Measurements from ENCODE around the gene DHDH. TPM values are rescaled to one million over a fixed set of nuclear protein-coding genes. Genes with fewer than 3 reads are reported as not detected.

DHDH gene
- total RNA-seq, 4 donors from 2014 or later, result 0.95 to 2.9 TPM; not detected in 2

- no peak overlapping the region for H3K27ac ChIP-seq
- H3K36me3 ChIP-seq, result peaks cover 10 to 100% (median 58%) of the 10 kb centered on the region in 3 donors
- H3K4me3 ChIP-seq, result no peak overlapping the region
- H3K27me3 ChIP-seq, result no peaks in the 10 kb centered on the region
- H3K4me1 ChIP-seq, result no peaks in the 10 kb centered on the region
- intact Hi-C loops (cut with DNase I), result no loop called here
- DNase-seq, result no peak
- H3K9me3 ChIP-seq, result no peaks in the 10 kb centered on the region
- TF ChIP-seq, protein P1, sequence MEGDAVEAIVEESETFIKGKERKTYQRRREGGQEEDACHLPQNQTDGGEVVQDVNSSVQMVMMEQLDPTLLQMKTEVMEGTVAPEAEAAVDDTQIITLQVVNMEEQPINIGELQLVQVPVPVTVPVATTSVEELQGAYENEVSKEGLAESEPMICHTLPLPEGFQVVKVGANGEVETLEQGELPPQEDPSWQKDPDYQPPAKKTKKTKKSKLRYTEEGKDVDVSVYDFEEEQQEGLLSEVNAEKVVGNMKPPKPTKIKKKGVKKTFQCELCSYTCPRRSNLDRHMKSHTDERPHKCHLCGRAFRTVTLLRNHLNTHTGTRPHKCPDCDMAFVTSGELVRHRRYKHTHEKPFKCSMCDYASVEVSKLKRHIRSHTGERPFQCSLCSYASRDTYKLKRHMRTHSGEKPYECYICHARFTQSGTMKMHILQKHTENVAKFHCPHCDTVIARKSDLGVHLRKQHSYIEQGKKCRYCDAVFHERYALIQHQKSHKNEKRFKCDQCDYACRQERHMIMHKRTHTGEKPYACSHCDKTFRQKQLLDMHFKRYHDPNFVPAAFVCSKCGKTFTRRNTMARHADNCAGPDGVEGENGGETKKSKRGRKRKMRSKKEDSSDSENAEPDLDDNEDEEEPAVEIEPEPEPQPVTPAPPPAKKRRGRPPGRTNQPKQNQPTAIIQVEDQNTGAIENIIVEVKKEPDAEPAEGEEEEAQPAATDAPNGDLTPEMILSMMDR (IDR thresholded peaks at IDR 0.05), result no peak
- no peak for TF ChIP-seq POLR2A (IDR thresholded peaks at IDR 0.05)
- WGBS, 2 donors, result 69 to 84% methylated on average over 2 of the region's 2 CpGs
These were observed 22.7 kb upstream of the DHDH start for GRCh38 chr19:48910803-48911202.

DNA sequence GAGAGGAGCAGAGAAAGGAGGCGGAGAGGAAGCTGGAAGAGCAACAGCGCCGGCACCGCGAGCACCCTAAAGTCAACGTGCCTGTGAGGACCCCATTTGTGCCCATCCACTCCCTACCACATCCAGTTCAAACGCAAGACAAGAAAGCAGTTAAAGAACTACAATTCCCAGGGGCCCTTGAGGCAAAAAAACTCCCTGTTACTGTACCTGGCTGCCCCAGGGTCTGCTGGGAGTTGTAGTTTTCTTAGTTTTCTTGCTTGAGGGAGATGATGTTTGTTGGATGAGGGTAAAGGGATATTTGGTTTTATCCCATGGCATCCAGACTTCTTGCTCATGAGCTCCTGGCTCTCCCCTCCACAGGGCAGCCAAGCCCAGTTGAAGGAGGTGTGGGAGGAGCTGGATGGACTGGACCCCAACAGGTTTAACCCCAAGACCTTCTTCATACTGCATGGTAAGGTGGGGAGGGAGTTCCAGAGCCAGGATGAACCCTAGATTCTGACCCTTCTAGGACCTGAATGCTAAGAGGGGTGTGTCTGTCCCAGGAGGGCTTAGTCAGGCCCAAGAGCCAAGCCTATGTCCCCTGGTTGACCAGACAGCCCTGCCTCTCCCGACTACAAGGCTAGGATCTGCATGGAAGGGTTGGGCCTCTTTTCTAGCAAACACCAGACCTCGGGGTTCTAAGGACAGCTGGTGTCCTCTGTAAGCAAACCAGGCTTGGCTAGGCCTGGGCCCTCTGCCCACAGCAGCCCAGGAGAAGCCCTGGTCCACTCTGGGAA, 20.2 kb upstream of the DHDH start:
- Histone ChIP-seq H3K36me3 (peaks cover 13 to 100% (median 66%) of the 10 kb centered on the region in 3 donors), H3K4me3 (no peak overlapping the region), H3K27me3 (no peaks in the 10 kb centered on the region), H3K27ac (no peak overlapping the region), H3K4me1 (no peaks in the 10 kb centered on the region), H3K9me3 (no peaks in the 10 kb centered on the region)
- intact Hi-C loops (cut with DNase I), result no loop called here
- DNase-seq, result no peak
- no peak for TF ChIP-seq POLR2A (IDR thresholded peaks at IDR 0.05)
- TF ChIP-seq, protein P1 (IDR thresholded peaks at IDR 0.05), result no peak
- 90 to 97% methylated on average over 7 to 8 of the region's 9 CpGs for WGBS, 2 donors

GRCh38 chr19:48914181-48914580, 19.3 kb upstream of the DHDH start:
- intact Hi-C loops (cut with DNase I), result no loop called here
- no peak overlapping the region for H3K4me3 ChIP-seq
- TF ChIP-seq, protein P1 (IDR thresholded peaks at IDR 0.05), result no peak
- TF ChIP-seq POLR2A (IDR thresholded peaks at IDR 0.05), result no peak
- H3K27ac ChIP-seq, result no peak overlapping the region
- no peaks in the 10 kb centered on the region for H3K27me3 ChIP-seq
- no peaks in the 10 kb centered on the region for H3K4me1 ChIP-seq
- peaks cover 18 to 100% (median 65%) of the 10 kb centered on the region in 3 donors for H3K36me3 ChIP-seq
- no peaks in the 10 kb centered on the region for H3K9me3 ChIP-seq
- WGBS, 2 donors, result 91% methylated on average over 4 of the region's 8 CpGs; no CpG with 5 or more reads in 1 of the 2 donors
- no peak for DNase-seq

DNA sequence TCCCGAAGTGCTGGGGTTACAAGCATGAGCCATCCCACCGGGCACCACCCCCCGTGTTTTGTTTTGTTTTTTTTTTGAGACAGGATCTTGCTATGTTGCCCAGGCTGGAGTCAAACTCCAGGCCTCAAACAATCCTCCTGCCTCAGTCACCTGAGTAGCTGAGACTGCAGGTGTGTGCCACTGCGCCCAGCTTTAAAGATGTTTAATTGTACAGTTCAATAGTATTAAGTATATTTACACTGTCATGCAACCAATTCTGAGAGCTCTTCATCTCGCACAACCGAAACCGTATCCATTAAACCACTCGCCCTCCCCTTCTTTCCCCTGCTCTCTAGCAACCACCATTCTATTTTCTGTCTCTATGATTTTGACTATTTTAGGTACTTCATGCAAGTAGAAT, 17.7 kb upstream of the DHDH start:
- no peak for DNase-seq
- TF ChIP-seq POLR2A (IDR thresholded peaks at IDR 0.05), result no peak
- TF ChIP-seq, protein P1 (IDR thresholded peaks at IDR 0.05), result no peak
- H3K27ac ChIP-seq, result no peak overlapping the region
- intact Hi-C loops (cut with DNase I), result no loop called here
- no peak overlapping the region for H3K4me3 ChIP-seq
- 76 to 79% methylated on average over 8 of the region's 8 CpGs for WGBS, 2 donors
- H3K27me3 ChIP-seq, result no peaks in the 10 kb centered on the region
- H3K36me3 ChIP-seq, result peaks cover 20 to 100% (median 55%) of the 10 kb centered on the region in 3 donors
- no peaks in the 10 kb centered on the region for H3K9me3 ChIP-seq
- H3K4me1 ChIP-seq, result no peaks in the 10 kb centered on the region

- H3K4me1 ChIP-seq, result no peaks in the 10 kb centered on the region
- intact Hi-C loops (cut with DNase I), result no loop called here
- no peak for DNase-seq
- WGBS, 2 donors, result 64 to 83% methylated on average over 6 of the region's 6 CpGs
- H3K9me3 ChIP-seq, result no peaks in the 10 kb centered on the region
- no peaks in the 10 kb centered on the region for H3K27me3 ChIP-seq
- TF ChIP-seq, protein P1 (IDR thresholded peaks at IDR 0.05), result no peak
- no peak for TF ChIP-seq POLR2A (IDR thresholded peaks at IDR 0.05)
- H3K36me3 ChIP-seq, result peaks cover 34 to 100% (median 40%) of the 10 kb centered on the region in 3 donors
- H3K27ac ChIP-seq, result no peak overlapping the region
- no peak overlapping the region for H3K4me3 ChIP-seq
These were observed 15.4 kb upstream of the DHDH start for GRCh38 chr19:48918071-48918470.
